PC-3 (cell line): ENCODE measurements around the gene GPX4. TPM values are rescaled to one million over a fixed set of nuclear protein-coding genes. Genes with fewer than 3 reads are reported as not detected.

ENCODE experiments used
- ATAC-seq: fragments of 200-7000 bp; cut with Tn5 transposase; 2 replicates; pipeline ENCODE4 v1.9.1; 2020; ENCODE audit warnings: mild to moderate bottlenecking, moderate library complexity
- BruUV-seq: library from RNA; stranded (reverse); fragments of 400-500 nt; replicated peaks from 2 replicates; lab custom pipeline; 2021; lab: Mats Ljungman, UMichigan
- CTCF ChIA-PET: fragments of 300-600 bp; sonication (Branson Sonifier 250); formaldehyde crosslinking; loops from one replicate; lab custom pipeline; 2022; ENCODE audit warnings: antibody characterized with exemption; lab: Charles Lee
- POLR2A ChIA-PET: fragments of 300-600 bp; sonication (Branson Sonifier 250); formaldehyde crosslinking; loops from one replicate; lab custom pipeline; 2022; ENCODE audit warnings: antibody characterized with exemption; ENCODE audit not compliant: unreplicated experiment; lab: Charles Lee
- DNase-seq: peaks from one replicate; pipeline ENCODE4 v3.0.0-alpha.2; 2015
- H2AFZ ChIP-seq: fragments of 300-600 bp; sonication (generic); 2 replicates; pipeline ENCODE4 v1.6.0; 2016; ENCODE audit warnings: antibody characterized with exemption, low read length
- H3F3A ChIP-seq: fragments of 300-600 bp; sonication (generic); one replicate; pipeline ENCODE4 v1.6.0; 2017; ENCODE audit warnings: antibody characterized with exemption, low read length, control low read depth, mild to moderate bottlenecking; ENCODE audit not compliant: unreplicated experiment
- H3K27ac ChIP-seq: fragments of 300-600 bp; sonication (generic); 2 replicates; pipeline ENCODE4 v1.5.1; 2016; ENCODE audit warnings: mild to moderate bottlenecking, low read length
- H3K27me3 ChIP-seq: fragments of 300-600 bp; sonication (generic); 2 replicates; pipeline ENCODE4 v1.6.1; 2016; ENCODE audit warnings: low read length, mixed read lengths
- H3K36me3 ChIP-seq: fragments of 300-600 bp; sonication (generic); 2 replicates; pipeline ENCODE4 v1.6.1; 2016; ENCODE audit warnings: low read depth, mixed run types, low read length, mixed read lengths
- H3K4me1 ChIP-seq: fragments of 300-600 bp; sonication (generic); 2 replicates; pipeline ENCODE4 v1.5.1; 2016; ENCODE audit warnings: low read length; ENCODE audit not compliant: insufficient read depth
- H3K4me2 ChIP-seq: fragments of 300-600 bp; sonication (generic); 2 replicates; pipeline ENCODE4 v1.6.0; 2016; ENCODE audit warnings: low read length
- H3K4me3 ChIP-seq: fragments of 300-600 bp; sonication (generic); 2 replicates; pipeline ENCODE4 v1.5.1; 2016; ENCODE audit warnings: mild to moderate bottlenecking, low read length, mixed read lengths
- H3K79me2 ChIP-seq: fragments of 300-600 bp; sonication (generic); 2 replicates; pipeline ENCODE4 v1.6.1; 2017; ENCODE audit warnings: low read length, mixed read lengths
- H3K9ac ChIP-seq: fragments of 300-600 bp; sonication (generic); 2 replicates; pipeline ENCODE4 v1.6.0; 2016; ENCODE audit warnings: mild to moderate bottlenecking, low read length
- H3K9me2 ChIP-seq: fragments of 300-600 bp; sonication (generic); replicated peaks from 2 replicates; pipeline ENCODE4 v1.6.1; 2016; ENCODE audit warnings: mixed run types, low read length, mixed read lengths
- H3K9me3 ChIP-seq: fragments of 300-600 bp; sonication (generic); 2 replicates; pipeline ENCODE4 v1.6.1; 2016; ENCODE audit warnings: low read length, mixed read lengths
- H4K20me1 ChIP-seq: fragments of 300-600 bp; sonication (generic); 2 replicates; pipeline ENCODE4 v1.6.1; 2016; ENCODE audit warnings: low read length, mixed read lengths
- EZH2 ChIP-seq: fragments of 300-600 bp; sonication (generic); IDR thresholded peaks from one replicate; pipeline ENCODE4 v1.6.1; 2017; ENCODE audit warnings: antibody characterized with exemption, mild to moderate bottlenecking, low read length; ENCODE audit not compliant: unreplicated experiment
- EZH2phosphoT487 ChIP-seq: fragments of 300-600 bp; sonication (generic); IDR thresholded peaks from 2 replicates; pipeline ENCODE4 v1.6.1; 2018; ENCODE audit warnings: mild to moderate bottlenecking, antibody characterized with exemption, low read length, borderline replicate concordance
- intact Hi-C: fragments of 100-400 bp; cut with micrococcal nuclease; formaldehyde crosslinking; loops from 2 replicates; pipeline ENCODE4 v1.9.0; 2023
- total RNA-seq: library from RNA; depleted of rRNA; stranded (reverse); fragments of >200 nt; gene quantifications from 2 replicates; pipeline ENCODE4 v1.2.3, GENCODE V29; 2014
- TF ChIP-seq, protein P1 (sequence below): fragments of 300-600 bp; sonication (generic); conservative IDR thresholded peaks from 2 replicates; pipeline ENCODE4 v1.5.1; 2017; ENCODE audit warnings: antibody characterized with exemption, low read depth, mild to moderate bottlenecking, low read length

The GPX4 gene
- total RNA-seq, 1 experiment from 2014 or later, result 644 TPM

GRCh38 chr19:1150333-1151036 lies 46.7 kb downstream of the GPX4 start:
- no peaks in the 10 kb centered on the region for H3K27me3 ChIP-seq
- H3K9ac ChIP-seq, result no peak overlapping the region
- no peak for DNase-seq
- POLR2A ChIA-PET, result no interaction called here
- TF ChIP-seq EZH2, result no peak
- no peak for TF ChIP-seq EZH2phosphoT487
- intact Hi-C loops, result no loop called here
- peaks cover 22% of the 10 kb centered on the region for H3K36me3 ChIP-seq
- no peak overlapping the region for H2AFZ ChIP-seq
- no peak overlapping the region for H3K27ac ChIP-seq
- BruUV-seq, result no TSS peak
- H3K79me2 ChIP-seq, result peaks cover 17% of the 10 kb centered on the region
- H4K20me1 ChIP-seq, result peaks cover 4% of the 10 kb centered on the region; the same call in 1 of the 2 replicates
- H3K4me3 ChIP-seq, result no peak overlapping the region
- H3F3A ChIP-seq, result no peaks in the 10 kb centered on the region
- CTCF ChIA-PET, result no interaction called here
- H3K9me3 ChIP-seq, result no peaks in the 10 kb centered on the region
- ATAC-seq, result no peak
- no peaks in the 10 kb centered on the region for H3K4me1 ChIP-seq
- no peak overlapping the region for H3K4me2 ChIP-seq
- no peaks in the 10 kb centered on the region for H3K9me2 ChIP-seq

GRCh38 chr19:1151037-1151724 lies 47.4 kb downstream of the GPX4 start:
- H3K36me3 ChIP-seq, result peaks cover 22% of the 10 kb centered on the region
- H3K4me2 ChIP-seq, result no peak overlapping the region
- TF ChIP-seq, protein P1, sequence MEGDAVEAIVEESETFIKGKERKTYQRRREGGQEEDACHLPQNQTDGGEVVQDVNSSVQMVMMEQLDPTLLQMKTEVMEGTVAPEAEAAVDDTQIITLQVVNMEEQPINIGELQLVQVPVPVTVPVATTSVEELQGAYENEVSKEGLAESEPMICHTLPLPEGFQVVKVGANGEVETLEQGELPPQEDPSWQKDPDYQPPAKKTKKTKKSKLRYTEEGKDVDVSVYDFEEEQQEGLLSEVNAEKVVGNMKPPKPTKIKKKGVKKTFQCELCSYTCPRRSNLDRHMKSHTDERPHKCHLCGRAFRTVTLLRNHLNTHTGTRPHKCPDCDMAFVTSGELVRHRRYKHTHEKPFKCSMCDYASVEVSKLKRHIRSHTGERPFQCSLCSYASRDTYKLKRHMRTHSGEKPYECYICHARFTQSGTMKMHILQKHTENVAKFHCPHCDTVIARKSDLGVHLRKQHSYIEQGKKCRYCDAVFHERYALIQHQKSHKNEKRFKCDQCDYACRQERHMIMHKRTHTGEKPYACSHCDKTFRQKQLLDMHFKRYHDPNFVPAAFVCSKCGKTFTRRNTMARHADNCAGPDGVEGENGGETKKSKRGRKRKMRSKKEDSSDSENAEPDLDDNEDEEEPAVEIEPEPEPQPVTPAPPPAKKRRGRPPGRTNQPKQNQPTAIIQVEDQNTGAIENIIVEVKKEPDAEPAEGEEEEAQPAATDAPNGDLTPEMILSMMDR, result no peak
- TF ChIP-seq EZH2 (no peak), EZH2phosphoT487 (no peak)
- no peak for ATAC-seq
- H3K79me2 ChIP-seq, result peaks cover 24% of the 10 kb centered on the region
- H3K9me3 ChIP-seq, result no peaks in the 10 kb centered on the region
- ChIA-PET CTCF (no interaction called here), POLR2A (no interaction called here)
- no TSS peak for BruUV-seq
- H3K4me1 ChIP-seq, result no peaks in the 10 kb centered on the region
- H3K9me2 ChIP-seq, result no peaks in the 10 kb centered on the region
- no peak for DNase-seq
- intact Hi-C loops, result no loop called here
- no peaks in the 10 kb centered on the region for H3F3A ChIP-seq
- no peak overlapping the region for H3K9ac ChIP-seq
- no peaks in the 10 kb centered on the region for H3K27me3 ChIP-seq
- H2AFZ ChIP-seq, result no peak overlapping the region
- no peak overlapping the region for H3K4me3 ChIP-seq
- H3K27ac ChIP-seq, result no peak overlapping the region
- H4K20me1 ChIP-seq, result peaks cover 9% of the 10 kb centered on the region; the same call in 1 of the 2 replicates

GRCh38 chr19:1151917-1152587 lies 48.3 kb downstream of the GPX4 start:
- intact Hi-C loops, result no loop called here
- Histone ChIP-seq H4K20me1 (peaks cover 14% of the 10 kb centered on the region; the same call in 1 of the 2 replicates), H3K4me1 (no peaks in the 10 kb centered on the region), H2AFZ (no peak overlapping the region), H3K36me3 (peaks cover 20% of the 10 kb centered on the region), H3K9me2 (no peaks in the 10 kb centered on the region), H3K4me2 (no peak overlapping the region), H3K79me2 (peaks cover 33% of the 10 kb centered on the region), H3K9ac (no peak overlapping the region), H3F3A (no peaks in the 10 kb centered on the region), H3K9me3 (no peaks in the 10 kb centered on the region), H3K27me3 (no peaks in the 10 kb centered on the region), H3K27ac (no peak overlapping the region), H3K4me3 (no peak overlapping the region)
- TF ChIP-seq EZH2phosphoT487 (no peak), EZH2 (no peak)
- TF ChIP-seq, protein P1, result no peak
- ChIA-PET CTCF (no interaction called here), POLR2A (no interaction called here)
- BruUV-seq, result no TSS peak
- ATAC-seq (no peak), DNase-seq (no peak)
